GM12875 (cell line): Measurements from ENCODE around the gene BDKRB1.

Source experiments
- H3K4me3 ChIP-seq: one replicate; pipeline ENCODE4 v1.5.1; 2011; ENCODE audit warnings: low read depth, low read length, control low read depth
- TF ChIP-seq, protein P1 (sequence below): IDR thresholded peaks from 2 replicates; pipeline ENCODE4 v1.5.1; 2011; ENCODE audit warnings: low read depth, mild to moderate bottlenecking, control low read depth, inconsistent platforms, low read length, moderate library complexity, borderline replicate concordance; ENCODE audit not compliant: insufficient read depth

BDKRB1 gene

GRCh38 chr14:96233661-96234060, 22.3 kb upstream of the BDKRB1 start:
- no peak overlapping the region for H3K4me3 ChIP-seq
- TF ChIP-seq, protein P1, sequence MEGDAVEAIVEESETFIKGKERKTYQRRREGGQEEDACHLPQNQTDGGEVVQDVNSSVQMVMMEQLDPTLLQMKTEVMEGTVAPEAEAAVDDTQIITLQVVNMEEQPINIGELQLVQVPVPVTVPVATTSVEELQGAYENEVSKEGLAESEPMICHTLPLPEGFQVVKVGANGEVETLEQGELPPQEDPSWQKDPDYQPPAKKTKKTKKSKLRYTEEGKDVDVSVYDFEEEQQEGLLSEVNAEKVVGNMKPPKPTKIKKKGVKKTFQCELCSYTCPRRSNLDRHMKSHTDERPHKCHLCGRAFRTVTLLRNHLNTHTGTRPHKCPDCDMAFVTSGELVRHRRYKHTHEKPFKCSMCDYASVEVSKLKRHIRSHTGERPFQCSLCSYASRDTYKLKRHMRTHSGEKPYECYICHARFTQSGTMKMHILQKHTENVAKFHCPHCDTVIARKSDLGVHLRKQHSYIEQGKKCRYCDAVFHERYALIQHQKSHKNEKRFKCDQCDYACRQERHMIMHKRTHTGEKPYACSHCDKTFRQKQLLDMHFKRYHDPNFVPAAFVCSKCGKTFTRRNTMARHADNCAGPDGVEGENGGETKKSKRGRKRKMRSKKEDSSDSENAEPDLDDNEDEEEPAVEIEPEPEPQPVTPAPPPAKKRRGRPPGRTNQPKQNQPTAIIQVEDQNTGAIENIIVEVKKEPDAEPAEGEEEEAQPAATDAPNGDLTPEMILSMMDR = no peak

DNA sequence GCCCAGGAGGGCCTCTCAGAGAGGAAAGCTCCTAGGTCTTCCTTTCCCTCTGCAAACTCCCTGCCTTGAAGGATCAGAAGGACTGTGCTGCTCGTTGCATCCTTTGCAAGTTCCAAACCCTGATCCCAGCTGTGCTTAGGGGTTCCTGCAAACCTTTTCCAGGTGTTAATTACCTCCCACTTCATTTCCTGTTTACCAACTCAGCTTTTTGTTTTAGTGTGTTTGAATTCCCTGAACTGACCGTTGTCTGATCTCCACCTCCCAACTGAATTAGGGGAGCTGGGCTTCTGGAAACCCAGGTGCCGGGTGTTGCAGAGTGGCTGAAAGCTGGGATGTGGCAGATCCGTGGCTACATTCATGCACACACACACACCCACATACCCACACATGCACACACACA, 20.6 kb upstream of the BDKRB1 start:
- TF ChIP-seq, protein P1 = no peak

GRCh38 chr14:96237641-96238040, 18.4 kb upstream of the BDKRB1 start:
- TF ChIP-seq, protein P1 = no peak
- no peak overlapping the region for H3K4me3 ChIP-seq

More for the DNA sequence above, 20.6 kb upstream of the BDKRB1 start:
- H3K4me3 ChIP-seq = no peak overlapping the region

GRCh38 chr14:96238676-96239265, 17.2 kb upstream of the BDKRB1 start:
- H3K4me3 ChIP-seq = no peak overlapping the region
- TF ChIP-seq, protein P1 = no peak

GRCh38 chr14:96239711-96240141, 16.3 kb upstream of the BDKRB1 start:
- TF ChIP-seq, protein P1 = no peak
- no peak overlapping the region for H3K4me3 ChIP-seq

DNA sequence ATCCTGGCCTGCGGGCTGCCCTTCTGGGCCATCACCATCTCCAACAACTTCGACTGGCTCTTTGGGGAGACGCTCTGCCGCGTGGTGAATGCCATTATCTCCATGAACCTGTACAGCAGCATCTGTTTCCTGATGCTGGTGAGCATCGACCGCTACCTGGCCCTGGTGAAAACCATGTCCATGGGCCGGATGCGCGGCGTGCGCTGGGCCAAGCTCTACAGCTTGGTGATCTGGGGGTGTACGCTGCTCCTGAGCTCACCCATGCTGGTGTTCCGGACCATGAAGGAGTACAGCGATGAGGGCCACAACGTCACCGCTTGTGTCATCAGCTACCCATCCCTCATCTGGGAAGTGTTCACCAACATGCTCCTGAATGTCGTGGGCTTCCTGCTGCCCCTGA, 15.4 kb upstream of the BDKRB1 start:
- TF ChIP-seq, protein P1 = no peak
- H3K4me3 ChIP-seq = no peak overlapping the region

DNA sequence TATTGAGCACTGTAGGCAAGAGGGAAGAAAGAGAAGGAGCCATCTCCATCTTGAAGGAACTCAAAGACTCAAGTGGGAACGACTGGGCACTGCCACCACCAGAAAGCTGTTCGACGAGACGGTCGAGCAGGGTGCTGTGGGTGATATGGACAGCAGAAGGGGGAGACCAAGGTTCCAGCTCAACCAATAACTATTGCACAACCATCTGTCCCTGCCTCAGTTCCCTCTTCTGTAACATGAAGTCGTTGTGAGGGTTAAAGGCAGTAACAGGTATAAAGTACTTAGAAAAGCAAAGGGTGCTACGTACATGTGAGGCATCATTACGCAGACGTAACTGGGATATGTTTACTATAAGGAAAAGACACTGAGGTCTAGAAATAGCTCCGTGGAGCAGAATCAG, 13.9 kb upstream of the BDKRB1 start:
- H3K4me3 ChIP-seq = no peak overlapping the region
- TF ChIP-seq, protein P1 = no peak
